Measurements from ENCODE around the gene PCDHA6.

DNA sequence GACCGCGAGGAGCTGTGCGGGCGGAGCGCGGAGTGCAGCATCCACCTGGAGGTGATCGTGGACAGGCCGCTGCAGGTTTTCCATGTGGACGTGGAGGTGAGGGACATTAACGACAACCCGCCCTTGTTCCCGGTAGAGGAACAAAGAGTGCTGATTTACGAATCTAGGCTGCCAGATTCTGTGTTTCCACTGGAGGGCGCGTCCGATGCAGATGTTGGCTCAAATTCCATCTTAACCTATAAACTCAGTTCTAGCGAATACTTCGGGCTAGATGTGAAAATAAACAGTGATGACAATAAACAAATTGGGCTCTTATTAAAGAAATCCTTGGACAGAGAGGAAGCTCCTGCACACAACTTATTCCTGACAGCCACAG, 590 bp downstream of the PCDHA6 start:
- TF ChIP-seq, protein P1, sequence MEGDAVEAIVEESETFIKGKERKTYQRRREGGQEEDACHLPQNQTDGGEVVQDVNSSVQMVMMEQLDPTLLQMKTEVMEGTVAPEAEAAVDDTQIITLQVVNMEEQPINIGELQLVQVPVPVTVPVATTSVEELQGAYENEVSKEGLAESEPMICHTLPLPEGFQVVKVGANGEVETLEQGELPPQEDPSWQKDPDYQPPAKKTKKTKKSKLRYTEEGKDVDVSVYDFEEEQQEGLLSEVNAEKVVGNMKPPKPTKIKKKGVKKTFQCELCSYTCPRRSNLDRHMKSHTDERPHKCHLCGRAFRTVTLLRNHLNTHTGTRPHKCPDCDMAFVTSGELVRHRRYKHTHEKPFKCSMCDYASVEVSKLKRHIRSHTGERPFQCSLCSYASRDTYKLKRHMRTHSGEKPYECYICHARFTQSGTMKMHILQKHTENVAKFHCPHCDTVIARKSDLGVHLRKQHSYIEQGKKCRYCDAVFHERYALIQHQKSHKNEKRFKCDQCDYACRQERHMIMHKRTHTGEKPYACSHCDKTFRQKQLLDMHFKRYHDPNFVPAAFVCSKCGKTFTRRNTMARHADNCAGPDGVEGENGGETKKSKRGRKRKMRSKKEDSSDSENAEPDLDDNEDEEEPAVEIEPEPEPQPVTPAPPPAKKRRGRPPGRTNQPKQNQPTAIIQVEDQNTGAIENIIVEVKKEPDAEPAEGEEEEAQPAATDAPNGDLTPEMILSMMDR (IDR thresholded peaks at IDR 0.05) = no peak
- no peak for TF ChIP-seq POLR2A (IDR thresholded peaks at IDR 0.05)
